Measurements from ENCODE around the gene PRKRA. TPM values are rescaled to one million over a fixed set of nuclear protein-coding genes. Genes with fewer than 3 reads are reported as not detected.

PRKRA gene
- total RNA-seq, 1 donor from 2014 or later, result 48.8 TPM

GRCh38 chr2:178394859-178395258 lies 56.1 kb downstream of the PRKRA start:
- no peaks in the 10 kb centered on the region for H3K4me1 Mint-ChIP-seq (ENCODE audit: low read depth)
- H3K9me3 Mint-ChIP-seq (ENCODE audit: low read depth), result no peaks in the 10 kb centered on the region
- DNase-seq (ENCODE audit: low spot score), result no peak
- peaks cover 5% of the 10 kb centered on the region for H3K36me3 Mint-ChIP-seq (ENCODE audit: low read depth)
- H3K27me3 Mint-ChIP-seq (ENCODE audit: low read depth), result no peaks in the 10 kb centered on the region
- H3K4me3 Mint-ChIP-seq (ENCODE audit: unreplicated experiment), result no peak overlapping the region
- no peak for TF ChIP-seq CTCF (IDR thresholded peaks at IDR 0.05)
- no peak overlapping the region for H3K27ac Mint-ChIP-seq (ENCODE audit: unreplicated experiment)

GRCh38 chr2:178392215-178392614 lies 58.8 kb downstream of the PRKRA start:
- DNase-seq (ENCODE audit: low spot score), result no peak
- H3K4me3 Mint-ChIP-seq (ENCODE audit: unreplicated experiment), result no peak overlapping the region
- H3K27me3 Mint-ChIP-seq (ENCODE audit: low read depth), result no peaks in the 10 kb centered on the region
- H3K27ac Mint-ChIP-seq (ENCODE audit: unreplicated experiment), result no peak overlapping the region
- H3K9me3 Mint-ChIP-seq (ENCODE audit: low read depth), result no peaks in the 10 kb centered on the region
- no peaks in the 10 kb centered on the region for H3K4me1 Mint-ChIP-seq (ENCODE audit: low read depth)
- peaks cover 12% of the 10 kb centered on the region for H3K36me3 Mint-ChIP-seq (ENCODE audit: low read depth)
- no peak for TF ChIP-seq CTCF (IDR thresholded peaks at IDR 0.05)

- Mint-ChIP-seq H3K4me3 (ENCODE audit: unreplicated experiment) (no peak overlapping the region), H3K36me3 (ENCODE audit: low read depth) (peaks cover 12% of the 10 kb centered on the region), H3K4me1 (ENCODE audit: low read depth) (peaks cover 4% of the 10 kb centered on the region), H3K27me3 (ENCODE audit: low read depth) (no peaks in the 10 kb centered on the region), H3K27ac (ENCODE audit: unreplicated experiment) (no peak overlapping the region), H3K9me3 (ENCODE audit: low read depth) (no peaks in the 10 kb centered on the region)
- no peak for DNase-seq (ENCODE audit: low spot score)
- TF ChIP-seq CTCF (IDR thresholded peaks at IDR 0.05), result no peak
Measured at GRCh38 chr2:178391701-178392100, 59.3 kb downstream of the PRKRA start.

GRCh38 chr2:178388287-178388686 lies 62.7 kb downstream of the PRKRA start:
- Mint-ChIP-seq H3K4me1 (ENCODE audit: low read depth) (peaks cover 4% of the 10 kb centered on the region), H3K27me3 (ENCODE audit: low read depth) (no peaks in the 10 kb centered on the region), H3K9me3 (ENCODE audit: low read depth) (no peaks in the 10 kb centered on the region), H3K36me3 (ENCODE audit: low read depth) (peaks cover 22% of the 10 kb centered on the region), H3K27ac (ENCODE audit: unreplicated experiment) (no peak overlapping the region), H3K4me3 (ENCODE audit: unreplicated experiment) (no peak overlapping the region)
- TF ChIP-seq CTCF (IDR thresholded peaks at IDR 0.05), result no peak
- DNase-seq (ENCODE audit: low spot score), result no peak

- Mint-ChIP-seq H3K4me1 (ENCODE audit: low read depth) (peaks cover 4% of the 10 kb centered on the region), H3K27me3 (ENCODE audit: low read depth) (no peaks in the 10 kb centered on the region), H3K4me3 (ENCODE audit: unreplicated experiment) (no peak overlapping the region), H3K36me3 (ENCODE audit: low read depth) (peaks cover 26% of the 10 kb centered on the region), H3K27ac (ENCODE audit: unreplicated experiment) (no peak overlapping the region), H3K9me3 (ENCODE audit: low read depth) (no peaks in the 10 kb centered on the region)
- TF ChIP-seq CTCF (IDR thresholded peaks at IDR 0.05), result no peak
- no peak for DNase-seq (ENCODE audit: low spot score)
Measured at GRCh38 chr2:178386986-178387597, 63.9 kb downstream of the PRKRA start.

All from chondrocyte (in vitro differentiated cells).